CD4-positive, alpha-beta T cell treated with Interleukin-21 for 1 hour (primary cell): ENCODE measurements around the gene GJA4.

Source experiments
- DNase-seq: peaks from one replicate; pipeline ENCODE4 v3.0.0-alpha.2; 2020

The GJA4 gene

GRCh38 chr1:34842073-34842472, 49.3 kb downstream of the GJA4 start:
- no peak for DNase-seq

- DNase-seq: no peak
Observed at GRCh38 chr1:34842952-34843371, 50.2 kb downstream of the GJA4 start.

- DNase-seq: no peak
Observed at GRCh38 chr1:34843392-34844251, 50.8 kb downstream of the GJA4 start.

- DNase-seq: no peak
Observed at GRCh38 chr1:34844252-34844634, 51.4 kb downstream of the GJA4 start.
